Naive thymus-derived CD4-positive, alpha-beta T cell (primary cell): Measurements from ENCODE around the gene CSRP2. TPM values are rescaled to one million over a fixed set of nuclear protein-coding genes. Genes with fewer than 3 reads are reported as not detected.
A peak's percentile ranks its signal among the peaks of the same experiment; 100 is the strongest.

ENCODE experiments used
- ATAC-seq: fragments of 150-1000 bp; cut with Tn5 transposase; 2 replicates; pipeline ENCODE4 v1.10.0; 2021; ENCODE audit warnings: mild to moderate bottlenecking, moderate library complexity
- CTCF ChIA-PET: fragments of 350-600 bp; sonication (Branson Sonifier 250); formaldehyde crosslinking; loops from one replicate; lab custom pipeline; 2021; ENCODE audit warnings: antibody characterized with exemption; lab: Charles Lee
- POLR2A ChIA-PET: fragments of 350-600 bp; sonication (Branson Sonifier 250); formaldehyde crosslinking; loops from one replicate; lab custom pipeline; 2021; ENCODE audit warnings: antibody characterized with exemption, inconsistent platforms; lab: Charles Lee
- DNase-seq, 9 donors: peaks; one replicate each; pipeline versions ENCODE4 v3.0.0 to v3.0.0-alpha.2; 2020 to 2022; ENCODE audit warnings: mixed read lengths in 1 of 9
- H3K27ac ChIP-seq: one replicate; pipeline ENCODE4 v1.7.0; 2013; ENCODE audit warnings: mild to moderate bottlenecking, low read depth, low read length, moderate library complexity
- H3K27me3 ChIP-seq, 2 donors: one replicate each; pipeline ENCODE4 v1.7.0; 2013; ENCODE audit warnings: low read length in 2 of 2, mild to moderate bottlenecking in 2 of 2, moderate library complexity in 2 of 2; ENCODE audit not compliant: control insufficient read depth in 2 of 2, insufficient read depth in 2 of 2
- H3K36me3 ChIP-seq, 3 experiments: 1 replicate in 2 of 3; 2 replicates in 1 of 3; pipeline ENCODE4 v1.7.0; 2013; ENCODE audit warnings: low read length in 3 of 3, mild to moderate bottlenecking in 3 of 3, moderate library complexity in 1 of 3; ENCODE audit not compliant: insufficient read depth in 3 of 3, control insufficient read depth in 2 of 3
- H3K4me1 ChIP-seq, 2 donors: one replicate each; pipeline ENCODE4 v1.7.0; 2013; ENCODE audit warnings: low read length in 2 of 2, mild to moderate bottlenecking in 2 of 2, moderate library complexity in 1 of 2; ENCODE audit not compliant: control insufficient read depth in 2 of 2, insufficient read depth in 2 of 2
- H3K4me3 ChIP-seq: 2 replicates; pipeline ENCODE4 v1.7.0; 2013; ENCODE audit warnings: mild to moderate bottlenecking, low read length
- H3K9me3 ChIP-seq, 3 experiments: 1 replicate in 2 of 3; 2 replicates in 1 of 3; pipeline ENCODE4 v1.7.0; 2013; ENCODE audit warnings: low read length in 3 of 3; ENCODE audit not compliant: control insufficient read depth in 2 of 3
- H3K27ac Mint-ChIP-seq, 9 donors: one replicate each; pipeline ENCODE4 v1.8.0; 2020 to 2022; ENCODE audit warnings: mixed read lengths in 9 of 9, mild to moderate bottlenecking in 8 of 9, moderate library complexity in 5 of 9, inconsistent platforms in 2 of 9
- H3K27me3 Mint-ChIP-seq, 5 donors: one replicate each; pipeline ENCODE4 v1.8.0; 2021 to 2022; ENCODE audit warnings: mixed read lengths in 5 of 5, mild to moderate bottlenecking in 1 of 5
- H3K36me3 Mint-ChIP-seq, 5 donors: one replicate each; pipeline ENCODE4 v1.8.0; 2020 to 2022; ENCODE audit warnings: mixed read lengths in 5 of 5, mild to moderate bottlenecking in 3 of 5, inconsistent platforms in 1 of 5
- H3K4me1 Mint-ChIP-seq, 7 donors: one replicate each; pipeline ENCODE4 v1.8.0; 2020 to 2022; ENCODE audit warnings: mixed read lengths in 7 of 7, mild to moderate bottlenecking in 3 of 7, inconsistent platforms in 1 of 7
- H3K4me3 Mint-ChIP-seq, 10 donors: one replicate each; pipeline ENCODE4 v1.8.0; 2020 to 2022; ENCODE audit warnings: mild to moderate bottlenecking in 10 of 10, mixed read lengths in 10 of 10, moderate library complexity in 6 of 10, inconsistent platforms in 2 of 10
- H3K9me3 Mint-ChIP-seq, 11 donors: one replicate each; pipeline ENCODE4 v1.8.0; 2020 to 2022; ENCODE audit warnings: mixed read lengths in 11 of 11, mild to moderate bottlenecking in 4 of 11, inconsistent platforms in 1 of 11, moderate library complexity in 1 of 11
- intact Hi-C, 2 donors: fragments of 100-400 bp; cut with micrococcal nuclease; formaldehyde crosslinking; loops; one replicate each; pipeline ENCODE4 v1.15.1; 2023
- polyA plus RNA-seq, 2 donors: library from polyadenylated mRNA; unstranded; fragments of 300-500 nt; fragmentation: Illumina TruSeq; gene quantifications; one replicate each; pipeline ENCODE4 v1.2.3, GENCODE V29; 2021
- total RNA-seq, 6 experiments: library from RNA in 5 of 6; stranded (reverse) in 5 of 6; gene quantifications; 1 replicate in 5 of 6; 2 replicates in 1 of 6; pipeline ENCODE4 v1.2.3 and lab custom pipeline; 2021 to 2026

CSRP2 gene
- total and polyA plus RNA-seq, 7 experiments from 2014 or later, result 0.79 to 0.98 TPM; not detected in 5

GRCh38 chr12:76891609-76892008 is 12.8 kb upstream of the CSRP2 start:
- Histone ChIP-seq H3K36me3 (no peaks in the 10 kb centered on the region), H3K4me3 (no peak overlapping the region), H3K9me3 (no peaks in the 10 kb centered on the region), H3K27me3 (no peaks in the 10 kb centered on the region), H3K4me1 (no peaks in the 10 kb centered on the region), H3K27ac (no peak overlapping the region)
- no peak overlapping the region for H3K4me3 Mint-ChIP-seq
- no peak overlapping the region for H3K27ac Mint-ChIP-seq
- H3K4me1 Mint-ChIP-seq, result peaks cover 2 to 17% (median 14%) of the 10 kb centered on the region in 7 donors
- ATAC-seq (no peak), DNase-seq (no peak)
- peaks cover 0 to 26% (median 6%) of the 10 kb centered on the region in 5 donors for H3K27me3 Mint-ChIP-seq
- intact Hi-C loops, result no loop called here
- peaks cover 0 to 9% (median 2%) of the 10 kb centered on the region in 11 donors for H3K9me3 Mint-ChIP-seq
- ChIA-PET CTCF (no interaction called here), POLR2A (no interaction called here)
- peaks cover 0 to 3% (median 0%) of the 10 kb centered on the region in 5 donors for H3K36me3 Mint-ChIP-seq

- Mint-ChIP-seq H3K27ac (peak overlapping the region in 1 of 9 donors; percentile 67), H3K36me3 (peaks cover 0 to 3% (median 0%) of the 10 kb centered on the region in 5 donors), H3K4me3 (peak overlapping the region in 1 of 10 donors; percentile 16), H3K27me3 (peaks cover 0 to 26% (median 14%) of the 10 kb centered on the region in 5 donors), H3K9me3 (peaks cover 0 to 9% (median 2%) of the 10 kb centered on the region in 11 donors), H3K4me1 (peaks cover 2 to 17% (median 14%) of the 10 kb centered on the region in 7 donors)
- no peaks in the 10 kb centered on the region for H3K9me3 ChIP-seq
- no peaks in the 10 kb centered on the region for H3K4me1 ChIP-seq
- POLR2A ChIA-PET, result no interaction called here
- DNase-seq (peak in 1 of 9 donors; percentile 7), ATAC-seq (no peak)
- no peak overlapping the region for H3K27ac ChIP-seq
- no peak overlapping the region for H3K4me3 ChIP-seq
- intact Hi-C loops, result no loop called here
- CTCF ChIA-PET, result interaction anchor here (1.1 kb wide), 1 partner anchor 19 kb away, joined by 3 read pairs; no protein-coding TSS in a partner anchor
- H3K36me3 ChIP-seq, result no peaks in the 10 kb centered on the region
- no peaks in the 10 kb centered on the region for H3K27me3 ChIP-seq
Observed at GRCh38 chr12:76890151-76891143, 11.6 kb upstream of the CSRP2 start.

GRCh38 chr12:76888775-76889174 is 10.0 kb upstream of the CSRP2 start:
- Histone ChIP-seq H3K27me3 (no peaks in the 10 kb centered on the region), H3K4me3 (no peak overlapping the region), H3K36me3 (no peaks in the 10 kb centered on the region), H3K9me3 (no peaks in the 10 kb centered on the region), H3K27ac (no peak overlapping the region), H3K4me1 (no peaks in the 10 kb centered on the region)
- POLR2A ChIA-PET, result no interaction called here
- Mint-ChIP-seq H3K27me3 (peaks cover 0 to 27% (median 14%) of the 10 kb centered on the region in 5 donors), H3K36me3 (no peaks in the 10 kb centered on the region), H3K9me3 (peaks cover 0 to 8% (median 0%) of the 10 kb centered on the region in 11 donors), H3K27ac (no peak overlapping the region), H3K4me1 (peaks cover 2 to 17% (median 14%) of the 10 kb centered on the region in 7 donors), H3K4me3 (no peak overlapping the region)
- ATAC-seq (no peak), DNase-seq (no peak)
- intact Hi-C loops, result no loop called here
- CTCF ChIA-PET, result no interaction called here

- Histone ChIP-seq H3K36me3 (no peaks in the 10 kb centered on the region), H3K27me3 (no peaks in the 10 kb centered on the region), H3K9me3 (no peaks in the 10 kb centered on the region), H3K27ac (no peak overlapping the region), H3K4me3 (no peak overlapping the region), H3K4me1 (no peaks in the 10 kb centered on the region)
- Mint-ChIP-seq H3K36me3 (no peaks in the 10 kb centered on the region), H3K27me3 (peaks cover 5 to 46% (median 27%) of the 10 kb centered on the region in 5 donors), H3K27ac (no peak overlapping the region), H3K4me1 (peaks cover 4 to 8% (median 7%) of the 10 kb centered on the region in 7 donors), H3K9me3 (no peaks in the 10 kb centered on the region), H3K4me3 (no peak overlapping the region)
- intact Hi-C loops, result no loop called here
- no peak for DNase-seq
- CTCF ChIA-PET, result no interaction called here
- ATAC-seq, result no peak
- POLR2A ChIA-PET, result no interaction called here
Observed at GRCh38 chr12:76883811-76884210, 5.0 kb upstream of the CSRP2 start.

GRCh38 chr12:76883151-76883550 is 4.3 kb upstream of the CSRP2 start:
- peaks cover 10 to 45% (median 27%) of the 10 kb centered on the region in 5 donors for H3K27me3 Mint-ChIP-seq
- no peak for ATAC-seq

GRCh38 chr12:76882367-76882766 is 3.5 kb upstream of the CSRP2 start:
- no peak overlapping the region for H3K27ac ChIP-seq
- H3K4me1 ChIP-seq, result peaks cover 6% of the 10 kb centered on the region in 2 donors
- Mint-ChIP-seq H3K4me1 (peaks cover 5 to 21% (median 12%) of the 10 kb centered on the region in 7 donors), H3K9me3 (no peaks in the 10 kb centered on the region), H3K4me3 (no peak overlapping the region), H3K27me3 (peaks cover 16 to 47% (median 34%) of the 10 kb centered on the region in 5 donors), H3K27ac (no peak overlapping the region), H3K36me3 (no peaks in the 10 kb centered on the region)
- H3K4me3 ChIP-seq, result no peak overlapping the region
- CTCF ChIA-PET, result no interaction called here
- no peaks in the 10 kb centered on the region for H3K36me3 ChIP-seq
- peaks cover 0 to 6% of the 10 kb centered on the region in 2 donors for H3K27me3 ChIP-seq
- intact Hi-C loops, result no loop called here
- DNase-seq (no peak), ATAC-seq (no peak)
- POLR2A ChIA-PET, result no interaction called here
- no peaks in the 10 kb centered on the region for H3K9me3 ChIP-seq

More at GRCh38 chr12:76883151-76883550, 4.3 kb upstream of the CSRP2 start:
- Histone ChIP-seq H3K4me1 (peaks cover 3 to 4% of the 10 kb centered on the region in 2 donors), H3K4me3 (no peak overlapping the region), H3K9me3 (no peaks in the 10 kb centered on the region), H3K27me3 (peaks cover 0 to 5% of the 10 kb centered on the region in 2 donors), H3K36me3 (no peaks in the 10 kb centered on the region), H3K27ac (no peak overlapping the region)
- H3K36me3 Mint-ChIP-seq, result no peaks in the 10 kb centered on the region
- no peaks in the 10 kb centered on the region for H3K9me3 Mint-ChIP-seq
- ChIA-PET CTCF (no interaction called here), POLR2A (no interaction called here)
- no peak for DNase-seq
- intact Hi-C loops, result no loop called here
- H3K4me1 Mint-ChIP-seq, result peaks cover 5 to 13% (median 9%) of the 10 kb centered on the region in 7 donors
- no peak overlapping the region for H3K27ac Mint-ChIP-seq
- no peak overlapping the region for H3K4me3 Mint-ChIP-seq
